Endothelial cell of hepatic sinusoid (primary cell): ENCODE data around the gene HSPA8.
"Not testable (repeated sequence)": the region's sequence is repeated elsewhere in the genome, so short reads cannot be mapped to it uniquely, and the experiment has no call there.

Source experiments
- in situ Hi-C: cut with HindIII; loops from 2 replicates; pipeline ENCODE4 v1.10.0; 2017; ENCODE audit warnings: low sequenced_read_pairs

The HSPA8 gene

DNA sequence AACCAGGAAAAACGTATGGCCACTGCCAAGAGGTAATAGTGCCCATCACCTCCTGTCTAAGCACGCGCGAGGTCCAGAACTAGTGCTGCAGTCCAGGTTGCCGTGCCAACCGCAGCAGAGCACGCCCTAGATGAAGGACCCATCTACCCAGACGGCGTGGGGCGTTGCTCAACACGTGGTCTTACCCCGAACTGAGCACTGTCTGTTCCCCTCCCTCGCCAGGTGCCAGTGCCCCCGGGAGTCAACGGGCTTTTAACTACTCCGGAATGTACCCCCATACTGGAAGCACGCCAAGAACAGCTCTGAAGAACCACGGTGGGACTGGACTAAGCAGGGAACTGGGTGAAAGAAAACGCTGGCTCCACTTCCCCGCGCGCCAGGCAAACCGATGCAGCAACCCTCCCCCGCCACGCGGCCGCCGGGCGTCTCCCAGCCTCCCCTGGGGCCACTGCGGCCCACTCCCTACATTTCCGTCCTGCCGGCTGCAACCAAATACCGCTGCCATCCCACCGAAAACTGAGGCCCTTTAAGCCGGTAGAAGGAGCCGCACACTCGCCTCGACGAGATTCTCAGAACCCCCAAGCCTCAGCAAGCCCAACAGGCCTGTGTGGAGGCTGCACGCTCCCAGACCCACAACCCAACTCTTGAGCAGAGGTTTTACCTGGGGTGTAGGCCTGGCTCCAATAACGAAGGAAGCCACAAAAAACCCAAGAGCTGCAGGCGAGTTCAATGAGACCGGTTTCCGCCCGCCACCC is at the start of gene HSPA8:
Gene HSPA8, minus strand, starts transcription at position 734 of the 755 bp plus-strand sequence. CDS start 812 bp downstream, outside the sequence.
- in situ Hi-C loops, result no loop called here

DNA sequence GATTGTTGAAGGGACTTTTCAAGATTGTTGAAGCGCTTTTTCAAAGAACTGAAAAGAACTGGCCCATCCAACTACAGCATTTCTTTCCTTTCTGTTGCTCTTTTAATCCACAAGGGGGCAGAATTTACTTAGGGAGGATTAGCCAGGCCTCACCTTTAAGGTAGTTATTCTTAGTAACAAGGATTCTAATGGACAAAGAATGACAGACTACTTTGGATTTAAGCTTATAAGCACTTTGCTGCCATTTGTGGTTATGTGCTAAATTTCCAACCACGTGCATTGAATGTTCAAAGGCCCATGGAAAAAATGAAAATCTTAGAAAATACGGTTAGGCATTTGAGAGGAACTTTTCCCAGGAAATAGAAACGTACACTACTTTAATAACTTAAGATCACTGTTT is 49.5 kb upstream of the HSPA8 start:
- in situ Hi-C loops, result loop anchor here (5.0 to 25.0 kb wide), 3 partner anchors 66 to 376 kb away; no protein-coding TSS in a partner anchor

DNA sequence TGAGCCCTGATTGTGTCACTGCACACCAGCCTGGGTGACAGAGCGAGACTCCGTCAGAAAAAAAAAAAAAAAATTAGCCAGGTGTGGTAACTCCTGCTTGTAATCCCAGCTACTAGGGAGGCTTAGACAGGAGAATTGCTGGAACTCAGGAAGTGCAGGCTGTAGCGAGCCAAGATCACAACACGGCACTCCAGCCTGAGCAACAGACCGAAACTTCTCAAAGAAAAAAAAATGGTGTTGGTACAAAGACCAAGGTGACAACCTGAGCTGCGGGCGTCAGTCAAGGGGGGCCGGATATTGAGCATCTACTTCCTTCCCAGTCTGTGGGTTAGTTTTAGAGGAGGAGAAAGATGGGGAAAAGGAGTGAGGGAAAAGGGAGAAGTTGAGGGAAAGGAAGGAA is 48.5 kb upstream of the HSPA8 start:
- in situ Hi-C loops, result loop anchor here (5.0 to 25.0 kb wide), 3 partner anchors 67 to 377 kb away; no protein-coding TSS in a partner anchor

DNA sequence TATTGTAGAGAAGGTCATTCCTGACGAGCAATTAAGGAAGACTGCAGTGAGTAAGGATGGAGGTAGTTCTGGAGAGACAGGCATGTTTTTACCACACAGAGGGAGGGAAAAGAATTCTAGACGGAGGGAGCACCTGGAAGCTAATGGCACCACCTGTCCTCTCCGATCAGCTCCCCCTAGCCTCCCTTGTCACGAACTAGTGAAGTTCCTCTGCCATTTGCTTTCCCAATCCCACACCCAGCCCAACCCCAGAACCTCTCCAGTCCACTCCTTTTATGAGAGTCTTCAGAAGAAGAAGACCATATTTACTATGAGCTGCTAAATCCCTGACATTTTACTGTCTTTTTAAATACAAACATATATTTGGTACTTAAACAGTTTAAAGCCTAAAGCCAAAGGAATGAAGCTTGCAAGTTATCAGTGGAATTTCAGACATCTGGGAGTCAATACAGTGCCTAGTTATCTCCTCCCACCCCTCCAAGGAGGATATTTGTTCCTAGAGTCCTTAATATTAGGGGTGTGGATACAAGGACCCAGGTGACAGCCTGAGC is 46.1 kb upstream of the HSPA8 start:
- in situ Hi-C loops, result loop anchor here (25.0 kb wide), 1 partner anchor 379 kb away; no protein-coding TSS in a partner anchor

DNA sequence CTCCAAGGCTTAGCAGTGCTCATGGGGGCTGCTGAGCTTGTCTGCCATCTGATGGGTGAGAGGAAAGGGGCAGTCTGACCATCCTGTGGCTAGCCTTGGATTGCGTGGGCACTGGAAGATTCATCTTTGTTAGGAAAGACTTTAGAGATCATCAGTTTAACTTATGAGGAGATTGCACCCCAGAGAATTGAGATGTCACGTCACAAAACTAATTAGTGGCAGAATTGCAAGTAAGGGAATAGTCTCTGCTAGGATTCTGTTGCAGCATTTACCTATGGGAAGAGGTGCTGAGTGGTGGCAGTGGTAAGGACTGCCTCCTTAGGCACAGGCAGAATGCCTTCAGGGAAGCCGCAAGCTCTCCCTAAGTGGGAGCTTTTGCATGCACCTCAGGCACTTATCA is 42.8 kb upstream of the HSPA8 start:
- in situ Hi-C loops, result loop anchor here (5.0 to 25.0 kb wide), 2 partner anchors 47 to 383 kb away; no protein-coding TSS in a partner anchor

DNA sequence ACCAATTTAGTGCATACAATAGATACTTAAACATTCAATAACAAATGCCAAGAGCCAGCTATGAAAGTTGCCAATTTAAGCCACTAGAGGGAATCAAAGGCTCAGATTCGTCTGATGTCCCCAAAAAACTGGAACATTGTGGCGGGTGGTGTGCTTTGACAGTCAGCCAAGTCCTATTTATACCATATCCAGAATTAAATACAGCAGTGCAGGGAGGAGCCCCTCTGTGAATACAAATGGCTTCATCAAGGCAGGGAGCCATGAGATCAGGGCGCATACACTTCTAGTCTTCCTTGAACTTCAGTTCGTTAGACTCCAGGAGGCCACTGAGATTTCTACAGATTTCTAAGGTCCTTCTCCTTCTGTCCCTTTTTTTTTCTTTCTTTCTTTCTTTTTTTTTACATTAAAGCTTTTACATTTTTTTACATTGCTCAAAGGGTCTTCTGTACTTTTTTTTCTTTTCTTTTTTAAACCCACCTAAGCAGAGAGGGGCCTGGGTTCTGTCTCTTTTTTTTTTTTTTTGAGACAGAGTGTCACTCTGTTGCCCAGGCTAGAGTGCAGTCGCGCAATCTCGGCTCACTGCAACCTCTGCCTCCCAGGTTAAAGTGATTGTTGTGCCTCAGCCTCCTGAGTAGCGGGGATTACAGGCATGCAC is 41.5 kb upstream of the HSPA8 start:
- in situ Hi-C loops, result loop anchor here (5.0 to 25.0 kb wide), 2 partner anchors 46 to 384 kb away; no protein-coding TSS in a partner anchor

DNA sequence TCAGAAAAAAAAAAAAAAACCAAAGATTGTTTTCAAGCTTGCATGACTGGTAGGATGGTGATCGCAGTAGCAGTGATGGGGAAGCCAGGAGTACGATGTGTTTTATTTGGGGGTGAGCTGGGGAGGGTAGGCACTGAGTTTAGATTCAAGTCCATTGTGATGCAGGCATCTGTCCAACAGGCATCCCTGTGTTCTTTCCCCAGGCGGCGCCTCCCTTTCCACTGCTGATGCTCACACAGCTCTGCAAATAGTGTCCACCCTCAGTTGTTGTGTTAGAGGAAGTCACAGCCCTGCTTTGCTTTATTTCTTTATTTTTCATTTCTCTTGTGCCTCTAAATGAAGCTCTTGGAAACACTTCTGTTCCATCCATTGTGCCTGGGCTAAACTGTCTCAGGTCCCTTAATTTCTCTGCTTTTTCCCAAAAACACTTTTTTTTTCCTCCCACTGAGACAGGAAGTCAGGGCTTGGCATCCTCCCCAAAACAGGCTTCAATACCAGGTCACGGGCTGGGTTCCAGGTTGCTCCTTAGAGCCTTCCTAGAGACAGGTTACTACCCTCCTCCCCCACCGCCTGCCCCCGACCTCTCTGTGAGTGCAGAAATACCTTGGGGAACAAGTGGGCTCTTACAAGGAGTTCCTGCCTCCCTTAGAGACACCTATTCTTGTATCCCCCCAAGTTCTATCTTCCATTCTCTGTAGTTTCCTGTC is 38.6 kb upstream of the HSPA8 start:
- in situ Hi-C loops, result loop anchor here (5.0 to 25.0 kb wide), 2 partner anchors 43 to 387 kb away; no protein-coding TSS in a partner anchor

DNA sequence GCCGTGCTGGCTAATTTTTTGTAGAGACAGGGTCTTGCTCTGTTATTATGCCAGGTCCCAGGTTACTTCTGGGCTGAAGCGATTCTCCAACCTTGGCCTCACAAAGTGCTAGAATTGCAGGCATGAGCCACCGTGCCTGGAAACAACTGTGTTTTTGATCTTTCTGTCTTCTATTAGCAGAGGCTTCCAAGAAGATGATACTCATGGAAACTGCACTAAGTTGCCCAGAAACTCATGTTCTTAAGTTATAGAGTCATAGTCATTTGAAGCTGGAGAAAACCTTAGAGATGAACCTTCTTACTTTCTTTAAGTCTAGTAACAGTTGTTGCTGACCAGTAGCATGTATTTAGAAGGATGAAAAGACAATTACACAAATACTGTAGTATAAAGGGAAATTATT is 37.1 kb upstream of the HSPA8 start:
- in situ Hi-C loops, result no loop called here

DNA sequence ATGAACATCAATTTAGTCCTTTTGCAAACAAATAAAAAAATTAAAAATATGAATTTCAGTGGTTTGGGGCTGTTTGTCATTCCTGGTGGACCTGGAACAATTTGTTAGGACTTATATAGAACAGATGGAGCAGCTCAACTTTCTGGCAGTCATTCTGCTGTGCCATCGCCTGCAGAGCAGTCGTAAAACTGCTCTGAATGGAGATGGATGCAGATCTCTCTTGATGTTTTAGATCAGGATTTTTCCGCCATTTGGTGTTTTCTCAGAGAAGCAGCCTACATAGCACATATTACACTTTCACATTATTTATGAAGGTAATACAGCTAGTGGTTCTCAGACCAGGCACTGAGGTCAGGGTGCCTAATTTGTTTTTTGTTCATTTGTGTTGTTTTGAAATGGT is 31.8 kb upstream of the HSPA8 start:
- in situ Hi-C loops, result no loop called here

DNA sequence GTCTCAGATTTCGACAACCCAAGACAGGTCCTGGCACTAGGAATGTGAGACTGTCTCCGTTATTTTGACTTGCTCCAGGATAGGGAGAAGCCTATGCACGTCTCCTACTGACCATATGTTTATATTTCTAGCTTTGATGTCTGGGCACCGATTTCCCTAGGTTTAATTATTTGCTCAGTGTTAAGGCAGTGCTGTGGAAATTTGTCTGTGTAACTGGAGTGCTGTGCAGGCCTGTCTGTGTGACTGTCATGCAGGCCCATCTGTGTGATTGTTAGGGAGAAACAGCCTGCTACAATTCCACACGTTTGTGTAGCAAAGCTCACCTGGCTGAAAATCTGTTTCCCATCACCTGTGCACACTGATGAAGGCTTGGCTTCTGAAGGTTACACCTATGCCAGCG is 29.6 kb upstream of the HSPA8 start:
- in situ Hi-C loops, result no loop called here

DNA sequence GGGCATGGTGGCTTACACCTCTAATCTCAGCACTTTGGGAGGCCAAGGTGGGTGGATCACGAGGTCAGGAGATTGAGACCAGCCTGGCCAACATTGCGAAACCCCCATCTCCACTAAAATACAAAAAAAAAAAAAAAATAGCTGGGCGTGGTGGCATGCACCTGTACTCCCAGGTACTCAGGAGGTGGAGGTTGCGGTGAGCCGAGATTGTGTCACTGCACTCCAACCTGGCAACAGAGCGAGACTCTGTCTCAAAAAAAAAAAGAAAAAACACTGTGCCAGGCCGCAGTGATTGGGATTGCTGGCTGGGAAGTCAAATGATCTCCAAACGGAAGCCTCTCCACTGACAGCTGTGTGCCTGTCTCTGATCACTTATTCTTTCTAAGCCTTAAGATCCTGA is 28.2 kb upstream of the HSPA8 start:
- in situ Hi-C loops, result not testable (repeated sequence)

DNA sequence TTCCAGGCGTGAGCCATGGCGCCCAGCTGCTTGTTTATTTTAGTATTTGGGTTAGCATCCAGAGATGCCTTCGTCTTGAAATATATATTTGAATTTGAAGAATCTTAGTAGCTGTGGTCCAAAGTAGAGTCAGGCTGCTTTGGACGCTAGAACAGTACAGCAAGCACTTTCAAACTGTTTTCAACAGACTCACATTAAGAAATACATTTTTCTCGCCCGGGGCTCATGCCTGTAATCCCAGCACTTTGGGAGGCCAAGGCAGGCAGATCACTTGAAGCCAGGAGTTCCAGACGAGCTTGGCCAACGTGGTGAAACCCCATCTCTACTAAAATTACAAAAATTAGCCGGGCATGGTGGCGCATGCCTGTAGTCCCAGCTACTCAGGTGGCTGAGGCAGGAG is 27.0 kb upstream of the HSPA8 start:
- in situ Hi-C loops, result not testable (repeated sequence)

DNA sequence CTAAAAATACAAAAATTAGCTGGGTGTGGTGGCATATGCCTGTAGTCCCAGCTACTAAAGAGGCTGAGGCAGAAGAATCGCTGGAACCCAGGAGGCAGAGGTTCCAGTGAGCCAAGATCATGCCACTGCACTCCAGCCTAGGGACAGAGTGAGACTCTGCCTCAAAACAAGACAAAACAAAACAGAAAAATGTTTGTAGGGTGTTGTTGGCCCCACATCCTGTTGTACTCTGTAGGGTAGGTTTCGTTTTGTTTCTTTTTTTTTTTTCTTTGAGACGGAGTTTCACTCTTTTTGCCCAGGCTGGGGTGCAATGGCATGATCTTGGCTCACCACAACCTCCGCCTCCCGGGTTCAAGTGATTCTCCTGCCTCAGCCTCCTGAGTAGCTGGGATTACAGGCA is 25.7 kb upstream of the HSPA8 start:
- in situ Hi-C loops, result not testable (repeated sequence)

DNA sequence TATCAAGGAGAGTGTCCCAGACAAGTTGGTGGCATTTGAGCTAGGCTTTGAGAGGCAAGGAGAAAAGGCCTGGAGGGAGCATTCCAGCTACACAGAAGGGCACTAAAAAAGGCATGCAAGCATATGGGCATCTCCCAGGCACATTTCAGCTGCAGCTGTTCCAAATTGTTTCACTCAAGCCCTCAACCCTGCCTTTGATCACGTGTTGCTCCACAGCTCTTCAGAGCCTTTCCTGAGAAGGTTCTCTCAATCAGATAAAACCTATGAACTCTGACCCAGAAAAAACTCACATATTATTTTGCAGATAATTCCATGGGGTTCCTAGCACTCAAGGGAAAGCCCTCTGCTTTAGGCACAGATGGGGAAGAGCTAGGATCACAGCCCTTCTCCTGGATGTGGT is 24.4 kb upstream of the HSPA8 start:
- in situ Hi-C loops, result no loop called here

DNA sequence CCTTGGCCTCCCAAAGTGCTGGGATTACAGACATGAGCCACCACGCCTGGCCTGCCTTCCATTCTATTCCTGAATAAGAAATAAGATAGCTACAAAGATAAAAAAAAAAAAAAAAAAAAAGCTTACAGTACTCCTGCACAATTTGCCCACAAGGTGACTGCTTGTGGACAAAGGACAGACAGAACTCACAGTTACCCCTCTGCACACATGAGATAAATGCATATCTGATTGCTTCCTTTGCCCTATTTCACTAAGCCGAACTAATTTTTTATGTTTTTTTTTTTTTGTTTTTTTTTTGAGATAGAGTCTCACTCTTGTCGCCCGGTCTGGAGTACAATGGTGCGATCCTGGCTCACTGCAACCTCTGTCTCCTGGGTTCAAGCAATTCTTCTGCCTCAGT is 23.6 kb upstream of the HSPA8 start:
- in situ Hi-C loops, result no loop called here

DNA sequence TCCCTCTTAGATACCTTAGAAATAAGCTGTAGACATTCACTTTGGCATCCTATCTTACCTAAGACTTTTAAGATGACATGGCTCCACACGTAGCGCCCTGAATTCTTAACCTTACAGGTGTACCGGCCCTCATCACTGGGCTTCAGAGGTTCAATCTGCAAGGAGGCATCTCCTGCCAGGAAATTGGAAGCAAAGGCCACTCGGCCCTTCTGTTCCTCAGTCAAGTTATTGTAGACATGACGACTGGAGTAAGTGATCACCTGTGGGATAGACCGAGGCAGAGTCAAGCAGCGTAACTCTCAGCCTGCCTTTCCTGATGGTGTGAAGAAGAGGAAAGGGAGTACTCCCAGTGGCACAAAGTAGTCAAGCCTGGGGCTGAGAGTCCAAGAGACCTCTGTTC is 22.5 kb upstream of the HSPA8 start:
- in situ Hi-C loops, result no loop called here

DNA sequence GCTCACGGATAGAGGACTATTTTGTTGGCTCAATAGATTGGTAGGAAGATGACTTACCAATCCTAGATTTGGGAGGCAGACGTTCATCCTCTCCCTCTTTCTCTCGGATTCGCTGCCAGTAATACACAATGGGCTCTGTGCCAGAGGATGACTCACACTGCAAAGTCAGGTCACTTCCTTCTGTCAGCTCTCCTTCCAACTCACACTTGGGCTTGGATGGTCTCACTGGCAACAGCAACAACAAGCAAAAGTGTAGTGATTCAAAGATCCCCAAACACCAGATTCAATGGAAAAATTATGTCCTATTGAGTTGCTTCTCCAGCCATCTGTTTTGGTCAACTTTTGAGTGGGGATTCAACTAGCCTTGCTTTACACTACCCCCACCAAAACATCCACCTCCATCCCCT is 21.7 kb upstream of the HSPA8 start:
- in situ Hi-C loops, result no loop called here

DNA sequence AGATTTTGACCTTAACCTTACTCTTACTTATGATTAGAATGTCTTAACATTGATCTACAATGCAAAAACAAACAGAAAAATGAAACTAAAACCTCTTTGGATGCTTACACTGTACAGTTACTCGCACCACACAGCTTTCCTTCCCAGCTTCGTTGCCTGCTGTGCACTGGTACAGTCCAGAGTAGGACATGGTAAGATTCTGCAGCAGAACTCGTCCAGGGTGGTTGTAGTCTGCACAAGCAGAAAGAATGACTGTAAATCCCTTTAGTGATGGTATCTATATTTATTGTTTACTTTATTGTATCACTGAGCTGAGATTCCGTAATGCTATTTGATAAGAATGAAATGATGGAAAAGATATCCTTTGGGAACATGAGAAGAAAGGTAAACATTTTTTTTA is 21.0 kb upstream of the HSPA8 start:
- in situ Hi-C loops, result no loop called here

DNA sequence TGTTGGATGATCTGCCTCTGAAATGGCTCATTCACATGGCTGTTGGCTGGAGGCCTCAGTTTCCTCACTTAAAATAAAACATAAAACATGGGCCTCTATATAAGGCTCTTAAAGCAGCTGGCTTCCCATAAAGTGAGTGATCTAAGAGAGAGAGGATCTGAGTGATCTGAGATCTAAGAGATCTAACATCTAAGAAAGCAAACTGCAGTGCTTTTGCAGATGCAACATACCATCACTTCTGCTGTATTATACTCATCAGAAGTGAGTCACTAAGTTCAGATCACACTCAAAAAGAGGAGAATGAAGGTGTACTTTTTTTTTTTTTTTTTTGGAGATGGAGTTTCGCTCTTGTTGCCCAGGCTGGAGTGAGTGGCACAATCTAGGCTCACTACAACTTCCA is 18.1 kb upstream of the HSPA8 start:
- in situ Hi-C loops, result no loop called here

DNA sequence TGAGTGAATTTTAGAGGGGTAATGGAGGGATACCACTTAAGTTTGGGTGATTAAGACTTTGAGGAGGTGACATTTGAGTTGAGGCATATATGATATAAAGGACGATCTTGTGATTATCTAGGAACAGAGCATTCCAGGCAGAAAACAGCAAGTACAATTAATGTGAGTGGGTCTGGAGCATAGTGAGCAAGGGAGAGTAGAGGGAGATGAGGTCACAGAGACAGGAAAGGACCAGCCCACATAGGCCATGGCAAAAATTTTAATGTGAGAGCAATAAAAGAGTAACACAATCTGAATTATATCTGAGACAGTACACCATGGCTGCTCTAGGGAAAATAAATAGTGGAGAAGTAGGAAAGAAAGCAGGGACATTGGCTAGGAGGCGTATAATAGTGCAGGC is 14.5 kb upstream of the HSPA8 start:
- in situ Hi-C loops, result no loop called here

DNA sequence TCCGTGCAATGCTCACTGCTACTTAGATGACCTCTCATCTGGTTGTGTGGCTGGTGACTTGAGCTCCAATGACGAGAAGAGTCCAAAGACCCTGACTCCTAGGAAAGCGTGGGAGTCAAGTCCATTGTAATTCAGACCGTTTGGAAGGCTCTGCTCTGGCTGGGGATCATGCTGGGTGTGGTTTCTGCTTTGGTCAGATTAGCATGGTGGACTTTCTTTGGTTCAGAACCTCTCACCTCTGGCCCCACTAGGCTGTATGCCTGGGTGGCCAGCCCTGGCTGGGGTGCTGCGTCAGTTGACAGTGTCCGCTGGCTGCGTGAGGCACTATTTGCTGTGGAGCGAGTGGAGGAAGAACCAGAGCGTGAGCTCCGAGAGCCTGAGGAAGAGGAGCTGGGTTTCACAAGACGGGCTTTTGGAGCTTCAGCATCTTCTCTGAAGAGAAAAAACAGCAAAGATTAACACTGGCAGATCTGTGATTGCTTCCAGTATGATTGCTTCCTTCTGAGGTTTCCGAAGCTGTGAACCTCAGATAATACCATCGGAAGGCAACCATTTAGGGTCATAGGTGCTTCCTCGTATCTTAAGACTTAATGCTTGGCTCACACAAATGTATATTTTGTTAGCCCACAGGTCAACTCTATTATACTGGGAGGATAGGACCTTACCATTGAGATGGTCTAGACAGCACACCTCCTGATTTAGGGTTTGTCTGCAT is 11.6 kb upstream of the HSPA8 start:
- in situ Hi-C loops, result no loop called here
